Uterus (tissue), 2 donors: Measurements from ENCODE around the gene NHLRC4.

Source experiments
- POLR2A ChIP-seq, 2 donors: fragments of 450-650 bp; IDR thresholded peaks; one replicate each; pipeline ENCODE4 v1.6.1; 2016; ENCODE audit warnings: antibody characterized with exemption in 2 of 2, mild to moderate bottlenecking in 1 of 2, moderate library complexity in 1 of 2
- TF ChIP-seq, protein P1 (sequence below), 4 experiments: fragments of 200-600 bp in 2 of 4; fragments of 450-650 bp in 2 of 4; sonication (generic) in 2 of 4; IDR thresholded peaks; one replicate each; pipeline ENCODE4 v1.5.1; 2016 to 2019; ENCODE audit warnings: antibody characterized with exemption in 4 of 4, mild to moderate bottlenecking in 2 of 4, moderate library complexity in 1 of 4

DNA sequence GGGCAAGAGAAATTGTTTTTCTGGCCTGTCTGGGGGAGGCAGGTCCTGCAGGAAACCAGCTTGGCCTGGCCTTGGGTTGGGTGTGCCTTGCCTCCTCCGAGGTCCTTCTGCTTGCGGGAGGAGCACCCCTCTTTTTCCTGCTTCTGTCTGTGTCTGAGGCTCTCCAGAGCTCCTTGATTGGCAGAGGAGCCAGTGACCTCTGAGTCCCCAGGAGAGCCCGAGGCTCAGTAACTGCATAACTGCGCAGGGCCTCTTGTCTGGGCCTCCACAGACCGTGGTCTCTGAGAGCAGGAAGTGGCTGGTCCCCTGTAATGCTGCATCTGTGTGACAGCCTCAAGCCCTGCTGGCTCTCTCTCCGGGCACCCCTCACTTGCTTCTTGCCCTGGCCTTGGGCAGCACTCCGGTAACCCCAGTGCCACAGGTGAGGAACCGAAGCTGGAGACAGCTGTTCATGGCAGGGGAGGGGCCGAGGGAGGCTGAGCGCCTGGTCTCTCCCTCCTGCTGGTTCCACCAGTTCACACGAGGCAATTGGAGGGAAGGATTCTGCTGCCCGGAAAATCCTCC, 37.7 kb upstream of the NHLRC4 start:
- TF ChIP-seq, protein P1, sequence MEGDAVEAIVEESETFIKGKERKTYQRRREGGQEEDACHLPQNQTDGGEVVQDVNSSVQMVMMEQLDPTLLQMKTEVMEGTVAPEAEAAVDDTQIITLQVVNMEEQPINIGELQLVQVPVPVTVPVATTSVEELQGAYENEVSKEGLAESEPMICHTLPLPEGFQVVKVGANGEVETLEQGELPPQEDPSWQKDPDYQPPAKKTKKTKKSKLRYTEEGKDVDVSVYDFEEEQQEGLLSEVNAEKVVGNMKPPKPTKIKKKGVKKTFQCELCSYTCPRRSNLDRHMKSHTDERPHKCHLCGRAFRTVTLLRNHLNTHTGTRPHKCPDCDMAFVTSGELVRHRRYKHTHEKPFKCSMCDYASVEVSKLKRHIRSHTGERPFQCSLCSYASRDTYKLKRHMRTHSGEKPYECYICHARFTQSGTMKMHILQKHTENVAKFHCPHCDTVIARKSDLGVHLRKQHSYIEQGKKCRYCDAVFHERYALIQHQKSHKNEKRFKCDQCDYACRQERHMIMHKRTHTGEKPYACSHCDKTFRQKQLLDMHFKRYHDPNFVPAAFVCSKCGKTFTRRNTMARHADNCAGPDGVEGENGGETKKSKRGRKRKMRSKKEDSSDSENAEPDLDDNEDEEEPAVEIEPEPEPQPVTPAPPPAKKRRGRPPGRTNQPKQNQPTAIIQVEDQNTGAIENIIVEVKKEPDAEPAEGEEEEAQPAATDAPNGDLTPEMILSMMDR (IDR thresholded peaks at IDR 0.05): no peak
- no peak for TF ChIP-seq POLR2A (IDR thresholded peaks at IDR 0.05)
